ENCODE measurements around the gene TMSB4X.

DNA sequence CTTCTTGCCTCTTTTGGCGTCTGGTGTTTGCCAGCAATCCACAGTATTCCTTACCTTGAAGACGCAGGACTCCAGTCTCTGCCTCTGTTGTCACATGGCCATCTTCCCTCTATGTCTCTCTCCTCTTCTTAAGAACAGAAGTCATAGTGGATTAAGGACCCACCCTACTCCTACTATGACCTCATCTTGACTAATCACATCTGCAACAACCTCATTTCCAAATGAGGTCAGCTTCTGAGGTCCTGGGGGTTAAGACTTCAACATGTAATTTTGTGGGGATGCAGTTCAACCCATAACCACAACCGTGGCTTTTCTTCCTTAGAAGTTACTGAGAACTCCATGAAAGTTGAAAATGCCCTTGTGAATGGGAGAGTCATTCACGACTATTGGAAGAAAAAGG is 45.2 kb upstream of the TMSB4X start:
- TF ChIP-seq CTCF (IDR thresholded peaks at IDR 0.05) = no peak
- TF ChIP-seq POLR2A (IDR thresholded peaks at IDR 0.05) = no peak
